H9 (cell line): ENCODE results near the gene GAS6. TPM values are rescaled to one million over a fixed set of nuclear protein-coding genes. Genes with fewer than 3 reads are reported as not detected.

ENCODE experiments used
- DNase-seq: peaks from one replicate; pipeline ENCODE4 v3.0.0-alpha.2; 2017
- H2AFZ ChIP-seq: one replicate; pipeline ENCODE4 v1.6.1; 2013; ENCODE audit warnings: mild to moderate bottlenecking, low read length, control low read depth, moderate library complexity
- H2AK5ac ChIP-seq: 2 replicates; pipeline ENCODE4 v1.6.1; 2013; ENCODE audit warnings: low read length, control low read depth, mixed read lengths; ENCODE audit not compliant: insufficient read length
- H2BK120ac ChIP-seq: one replicate; pipeline ENCODE4 v1.6.1; 2013; ENCODE audit warnings: low read depth, mild to moderate bottlenecking, low read length, control low read depth, inconsistent platforms; ENCODE audit not compliant: poor library complexity, severe bottlenecking
- H2BK12ac ChIP-seq: 2 replicates; pipeline ENCODE4 v1.6.1; 2013; ENCODE audit warnings: low read length, control low read depth, mixed read lengths, low read depth; ENCODE audit not compliant: insufficient read length
- H2BK15ac ChIP-seq: 2 replicates; pipeline ENCODE4 v1.6.1; 2013; ENCODE audit warnings: low read depth, low read length, control low read depth
- H2BK20ac ChIP-seq: one replicate; pipeline ENCODE4 v1.6.1; 2013; ENCODE audit warnings: low read depth, mild to moderate bottlenecking, low read length, control low read depth, inconsistent platforms; ENCODE audit not compliant: poor library complexity, severe bottlenecking
- H2BK5ac ChIP-seq: 2 replicates; pipeline ENCODE4 v1.6.1; 2013; ENCODE audit warnings: low read length, control low read depth, mixed read lengths; ENCODE audit not compliant: insufficient read length
- H3K14ac ChIP-seq: 2 replicates; pipeline ENCODE4 v1.6.1; 2013; ENCODE audit warnings: low read length, control low read depth; ENCODE audit not compliant: insufficient read depth
- H3K18ac ChIP-seq: 2 replicates; pipeline ENCODE4 v1.6.1; 2013; ENCODE audit warnings: low read depth, mild to moderate bottlenecking, mixed read lengths, low read length, control low read depth; ENCODE audit not compliant: insufficient read length
- H3K23ac ChIP-seq: 2 replicates; pipeline ENCODE4 v1.6.1; 2013; ENCODE audit warnings: low read length, control low read depth, mixed read lengths, low read depth; ENCODE audit not compliant: insufficient read length
- H3K23me2 ChIP-seq: 2 replicates; pipeline ENCODE4 v1.6.1; 2013; ENCODE audit warnings: low read depth, mild to moderate bottlenecking, mixed read lengths, low read length, control low read depth; ENCODE audit not compliant: insufficient read length, poor library complexity, severe bottlenecking
- H3K27ac ChIP-seq: 2 replicates; pipeline ENCODE4 v1.5.1; 2013; ENCODE audit warnings: low read length, control low read depth, mixed read lengths, low read depth; ENCODE audit not compliant: insufficient read length
- H3K27me3 ChIP-seq: 2 replicates; pipeline ENCODE4 v1.6.1; 2013; ENCODE audit warnings: low read length, control low read depth, inconsistent platforms; ENCODE audit not compliant: insufficient read depth
- H3K4ac ChIP-seq: 2 replicates; pipeline ENCODE4 v1.6.1; 2013; ENCODE audit warnings: low read depth, mild to moderate bottlenecking, control low read depth, inconsistent platforms, low read length, moderate library complexity
- H3K4me1 ChIP-seq: 2 replicates; pipeline ENCODE4 v1.6.1; 2013; ENCODE audit warnings: low read length, control low read depth, inconsistent platforms; ENCODE audit not compliant: insufficient read depth
- H3K4me2 ChIP-seq: 2 replicates; pipeline ENCODE4 v1.6.1; 2013; ENCODE audit warnings: low read length, control low read depth, mixed read lengths; ENCODE audit not compliant: insufficient read length, insufficient read depth
- H3K56ac ChIP-seq: 2 replicates; pipeline ENCODE4 v1.6.1; 2013; ENCODE audit warnings: low read depth, mild to moderate bottlenecking, mixed read lengths, low read length, control low read depth; ENCODE audit not compliant: insufficient read length
- H3K79me1 ChIP-seq: 2 replicates; pipeline ENCODE4 v1.6.1; 2013; ENCODE audit warnings: low read depth, mild to moderate bottlenecking, moderate library complexity, low read length, control low read depth, inconsistent platforms; ENCODE audit not compliant: insufficient read depth, poor library complexity, severe bottlenecking
- H3K79me2 ChIP-seq: 2 replicates; pipeline ENCODE4 v1.6.1; 2013; ENCODE audit warnings: low read length, control low read depth, inconsistent platforms; ENCODE audit not compliant: insufficient read depth
- H3K9ac ChIP-seq: 2 replicates; pipeline ENCODE4 v1.6.1; 2013; ENCODE audit warnings: low read length, control low read depth, mixed read lengths; ENCODE audit not compliant: insufficient read length; ENCODE audit errors: extremely low read depth
- H3K9me3 ChIP-seq: one replicate; pipeline ENCODE4 v1.6.1; 2013; ENCODE audit warnings: low read depth, low read length, inconsistent platforms; ENCODE audit not compliant: control insufficient read depth
- H3T11ph ChIP-seq: one replicate; pipeline ENCODE4 v1.6.1; 2013; ENCODE audit warnings: mild to moderate bottlenecking, low read length, control low read depth, inconsistent platforms
- H4K20me1 ChIP-seq: one replicate; pipeline ENCODE4 v1.6.1; 2013; ENCODE audit not compliant: control insufficient read depth, insufficient read length, insufficient read depth
- H4K5ac ChIP-seq: 2 replicates; pipeline ENCODE4 v1.6.1; 2013; ENCODE audit warnings: low read depth, mild to moderate bottlenecking, mixed read lengths, low read length, control low read depth; ENCODE audit not compliant: insufficient read length
- H4K8ac ChIP-seq: replicated peaks from 2 replicates; pipeline ENCODE4 v1.6.1; 2013; ENCODE audit warnings: low read length, control low read depth, mixed read lengths, low read depth; ENCODE audit not compliant: insufficient read length
- H4K91ac ChIP-seq: 2 replicates; pipeline ENCODE4 v1.6.1; 2013; ENCODE audit warnings: low read depth, mild to moderate bottlenecking, moderate library complexity, mixed read lengths, low read length, control low read depth; ENCODE audit not compliant: insufficient read length
- H3K27ac Mint-ChIP-seq, 3 experiments: 2 replicates in 2 of 3; 3 replicates in 1 of 3; pipeline ENCODE4 v1.8.0; 2020 to 2021; ENCODE audit warnings: mixed read lengths in 3 of 3, mild to moderate bottlenecking in 1 of 3, moderate library complexity in 1 of 3
- H3K27me3 Mint-ChIP-seq: 2 replicates; pipeline ENCODE4 v1.8.0; 2021; ENCODE audit warnings: low read depth, mild to moderate bottlenecking, moderate library complexity, mixed read lengths
- H3K36me3 Mint-ChIP-seq, 3 experiments: 2 replicates in 2 of 3; 3 replicates in 1 of 3; pipeline ENCODE4 v1.8.0; 2020 to 2021; ENCODE audit warnings: low read depth in 3 of 3, mixed read lengths in 3 of 3; ENCODE audit not compliant: insufficient read depth in 1 of 3
- H3K4me1 Mint-ChIP-seq, 2 experiments: 2 replicates each; pipeline ENCODE4 v1.8.0; 2020; ENCODE audit warnings: mixed read lengths in 2 of 2
- H3K4me3 Mint-ChIP-seq, 2 experiments: 2 replicates in 1 of 2; 3 replicates in 1 of 2; pipeline ENCODE4 v1.8.0; 2020 to 2021; ENCODE audit warnings: mild to moderate bottlenecking in 2 of 2, mixed read lengths in 2 of 2, moderate library complexity in 1 of 2
- H3K9me3 Mint-ChIP-seq, 2 experiments: 2 replicates in 1 of 2; 3 replicates in 1 of 2; pipeline ENCODE4 v1.8.0; 2020; ENCODE audit warnings: mild to moderate bottlenecking in 2 of 2, mixed read lengths in 2 of 2, moderate library complexity in 1 of 2
- WGBS: extraction: QIAGEN DNeasy Blood & Tissue Kit; methylation state at CpG from one replicate; pipeline ENCODE4 v1.1.7; 2013; ENCODE audit warnings: missing lambda C conversion rate, low lambda C conversion rate, mixed read lengths; ENCODE audit not compliant: insufficient read length; ENCODE audit errors: extremely low coverage; 5-methylcytosine and 5-hydroxymethylcytosine counted together
- total RNA-seq: library from RNA; stranded (reverse); gene quantifications from 2 replicates; pipeline ENCODE4 v1.2.1, GENCODE V29; 2021
- TF ChIP-seq, protein P1 (sequence below): fragments of 200-600 bp; sonication (generic); conservative IDR thresholded peaks from 3 replicates; pipeline ENCODE4 v1.8.0; 2021; ENCODE audit warnings: antibody characterized with exemption, mild to moderate bottlenecking

Gene GAS6
- total RNA-seq, 1 experiment from 2014 or later = 20.5 TPM

DNA sequence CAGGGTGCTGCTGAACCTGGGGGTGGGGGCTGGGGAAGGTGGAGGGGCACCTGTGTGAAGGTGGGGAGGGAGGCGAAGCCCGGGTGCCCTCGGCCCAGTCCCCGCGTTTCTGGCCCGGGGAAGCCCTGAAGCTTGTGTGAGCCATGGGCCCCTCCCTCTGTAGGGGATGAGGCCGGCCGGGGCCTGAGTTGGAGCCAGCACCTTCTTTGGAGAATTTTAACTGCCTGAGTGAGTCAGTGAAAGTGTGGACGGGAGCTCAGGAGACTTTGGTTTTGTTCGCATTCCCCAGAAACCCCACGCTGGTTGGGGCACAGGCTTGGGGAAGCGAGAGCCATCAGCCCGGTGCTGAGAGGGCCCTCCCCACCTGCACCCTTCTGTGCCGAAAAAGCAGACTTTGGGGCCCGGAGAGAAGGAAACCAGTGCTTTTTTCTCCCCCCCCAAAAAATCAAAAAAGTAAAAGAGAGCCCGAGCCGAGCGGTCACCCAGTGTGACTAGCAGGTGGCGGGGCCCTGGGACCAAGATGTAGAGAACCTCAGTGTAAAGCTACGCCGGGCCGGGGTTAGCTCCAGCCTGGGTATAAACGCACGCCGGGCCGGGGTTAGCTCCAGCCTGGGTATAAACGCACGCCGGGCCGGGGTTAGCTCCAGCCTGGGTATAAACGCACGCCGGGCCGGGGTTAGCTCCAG, 59.7 kb downstream of the GAS6 start:
- H3K4ac ChIP-seq = no peak overlapping the region
- no peaks in the 10 kb centered on the region for H3K9me3 ChIP-seq
- Mint-ChIP-seq H3K36me3 (peaks cover 3 to 12% (median 8%) of the 10 kb centered on the region in 3 experiments), H3K27me3 (peaks cover 3% of the 10 kb centered on the region), H3K4me3 (no peak overlapping the region), H3K4me1 (peaks cover 3 to 6% of the 10 kb centered on the region in 2 experiments; a peak in 2 of 4 replicates), H3K9me3 (peaks cover 13 to 15% of the 10 kb centered on the region in 2 experiments), H3K27ac (no peak overlapping the region)
- DNase-seq = no peak
- no peak overlapping the region for H3K27ac ChIP-seq
- H2BK20ac ChIP-seq = no peak overlapping the region
- H3T11ph ChIP-seq = no peak overlapping the region
- H2BK5ac ChIP-seq = no peak overlapping the region
- H2BK12ac ChIP-seq = no peak overlapping the region
- H4K20me1 ChIP-seq = no peaks in the 10 kb centered on the region
- no peak overlapping the region for H3K9ac ChIP-seq
- H3K18ac ChIP-seq = no peak overlapping the region
- no peak overlapping the region for H2AK5ac ChIP-seq
- WGBS = no CpG with 5 or more reads among the region's 34 CpGs
- no peak overlapping the region for H2BK120ac ChIP-seq
- TF ChIP-seq, protein P1, sequence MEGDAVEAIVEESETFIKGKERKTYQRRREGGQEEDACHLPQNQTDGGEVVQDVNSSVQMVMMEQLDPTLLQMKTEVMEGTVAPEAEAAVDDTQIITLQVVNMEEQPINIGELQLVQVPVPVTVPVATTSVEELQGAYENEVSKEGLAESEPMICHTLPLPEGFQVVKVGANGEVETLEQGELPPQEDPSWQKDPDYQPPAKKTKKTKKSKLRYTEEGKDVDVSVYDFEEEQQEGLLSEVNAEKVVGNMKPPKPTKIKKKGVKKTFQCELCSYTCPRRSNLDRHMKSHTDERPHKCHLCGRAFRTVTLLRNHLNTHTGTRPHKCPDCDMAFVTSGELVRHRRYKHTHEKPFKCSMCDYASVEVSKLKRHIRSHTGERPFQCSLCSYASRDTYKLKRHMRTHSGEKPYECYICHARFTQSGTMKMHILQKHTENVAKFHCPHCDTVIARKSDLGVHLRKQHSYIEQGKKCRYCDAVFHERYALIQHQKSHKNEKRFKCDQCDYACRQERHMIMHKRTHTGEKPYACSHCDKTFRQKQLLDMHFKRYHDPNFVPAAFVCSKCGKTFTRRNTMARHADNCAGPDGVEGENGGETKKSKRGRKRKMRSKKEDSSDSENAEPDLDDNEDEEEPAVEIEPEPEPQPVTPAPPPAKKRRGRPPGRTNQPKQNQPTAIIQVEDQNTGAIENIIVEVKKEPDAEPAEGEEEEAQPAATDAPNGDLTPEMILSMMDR = no peak
- no peak overlapping the region for H2BK15ac ChIP-seq
- H3K79me2 ChIP-seq = no peaks in the 10 kb centered on the region
- H3K27me3 ChIP-seq = no peaks in the 10 kb centered on the region
- no peak overlapping the region for H3K4me2 ChIP-seq
- H3K23ac ChIP-seq = no peak overlapping the region
- H4K91ac ChIP-seq = no peak overlapping the region
- no peak overlapping the region for H3K14ac ChIP-seq
- no peak overlapping the region for H4K8ac ChIP-seq
- H4K5ac ChIP-seq = no peak overlapping the region
- no peaks in the 10 kb centered on the region for H3K23me2 ChIP-seq
- no peaks in the 10 kb centered on the region for H3K79me1 ChIP-seq
- H2AFZ ChIP-seq = no peak overlapping the region
- H3K4me1 ChIP-seq = no peaks in the 10 kb centered on the region
- no peak overlapping the region for H3K56ac ChIP-seq
